ENCODE data around the gene CA11. TPM values are rescaled to one million over a fixed set of nuclear protein-coding genes. Genes with fewer than 3 reads are reported as not detected.
A peak's percentile ranks its signal among the peaks of the same experiment; 100 is the strongest.

CA11 gene
- total RNA-seq, 1 experiment from 2014 or later = 11.8 TPM

- Histone ChIP-seq H3K36me3 (no peaks in the 10 kb centered on the region), H3K27ac (no peak overlapping the region), H3K9me3 (replicated peaks) (no peaks in the 10 kb centered on the region), H3K4me3 (no peak overlapping the region), H3K27me3 (peaks cover 4% of the 10 kb centered on the region; the same call in 1 of the 2 replicates), H3K4me1 (no peaks in the 10 kb centered on the region; the same call in 1 of the 2 replicates)
- no peak for DNase-seq
These were observed 55.0 kb downstream of the CA11 start for GRCh38 chr19:48591021-48591420.

DNA sequence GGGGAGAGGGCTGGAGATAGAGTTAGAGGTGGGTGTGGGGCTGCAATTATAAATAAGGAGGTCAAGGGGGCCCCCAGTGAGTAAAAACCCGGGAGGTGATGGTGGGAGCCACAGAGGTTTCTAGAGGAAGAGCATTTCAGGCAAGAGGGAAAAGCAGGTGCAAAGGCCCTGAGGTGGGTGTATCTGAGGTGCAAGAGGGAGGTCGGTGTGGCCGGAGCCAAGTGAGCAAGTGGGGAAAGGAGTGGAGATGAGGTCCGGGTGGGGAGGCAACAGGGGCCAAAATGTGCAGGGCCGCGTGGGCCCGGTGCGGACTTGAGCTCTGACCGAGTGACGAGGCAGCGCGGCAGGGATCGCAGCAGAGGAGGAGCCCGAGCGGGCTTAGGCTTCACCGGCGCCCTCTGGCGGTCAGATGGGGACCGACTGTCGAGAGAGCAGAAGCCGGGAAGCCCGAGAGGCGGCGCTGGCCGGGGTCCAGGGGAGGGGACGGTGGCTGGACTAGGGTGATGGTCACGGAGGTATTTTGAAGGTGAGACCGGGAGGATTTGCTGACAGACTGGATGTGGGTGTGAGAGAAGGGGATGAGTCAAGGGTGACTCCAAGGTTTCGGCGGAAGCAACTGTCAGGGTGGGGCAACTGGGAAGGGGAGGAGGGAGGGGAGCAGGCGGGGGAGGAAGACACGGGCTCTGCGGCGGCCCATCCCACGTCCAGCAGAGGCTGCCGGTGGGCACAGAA, 57.2 kb downstream of the CA11 start:
- no peaks in the 10 kb centered on the region; the same call in 1 of the 2 replicates for H3K4me1 ChIP-seq
- peak; percentile 85 to 89 for DNase-seq
- no peak overlapping the region for H3K27ac ChIP-seq
- no peaks in the 10 kb centered on the region for H3K9me3 ChIP-seq (replicated peaks)
- H3K27me3 ChIP-seq = peaks cover 4% of the 10 kb centered on the region; the same call in 1 of the 2 replicates
- no peaks in the 10 kb centered on the region for H3K36me3 ChIP-seq
- peak overlapping the region; percentile 42 for H3K4me3 ChIP-seq

Other genes starting within 250 kb of the CA11 start
- gene GRWD1, start 200.2 kb downstream of the CA11 start, total RNA-seq (2014; rRNA removed; shearing (Covaris generic)) = 40.4 and 44.6 TPM in 2 replicates
- gene KCNJ14, start 190.6 kb downstream of the CA11 start, total RNA-seq (2014; rRNA removed; shearing (Covaris generic)) = 0.41 and 0.57 TPM in 2 replicates
- 25.0 and 29.0 TPM in 2 replicates for gene CYTH2, start 176.8 kb downstream of the CA11 start, total RNA-seq (2014; rRNA removed; shearing (Covaris generic))
- gene LMTK3, start 134.4 kb downstream of the CA11 start, total RNA-seq (2014; rRNA removed; shearing (Covaris generic)) = not detected in 2 replicates
- gene SULT2B1, start 94.0 kb downstream of the CA11 start, total RNA-seq (2014; rRNA removed; shearing (Covaris generic)) = 0.26 TPM in 1 of 2 replicates, not detected in the other
- gene SPACA4, start 39.4 kb downstream of the CA11 start, total RNA-seq (2014; rRNA removed; shearing (Covaris generic)) = not detected in 2 replicates
- 1.9 and 3.3 TPM in 2 replicates for gene FAM83E, start 31.1 kb downstream of the CA11 start, total RNA-seq (2014; rRNA removed; shearing (Covaris generic))
- gene RPL18, start 27.0 kb downstream of the CA11 start, total RNA-seq (2014; rRNA removed; shearing (Covaris generic)) = 1,609 and 2,008 TPM in 2 replicates
- 13.1 and 17.4 TPM in 2 replicates for gene SPHK2, start 26.7 kb downstream of the CA11 start, total RNA-seq (2014; rRNA removed; shearing (Covaris generic))
- 23.9 and 24.4 TPM in 2 replicates for gene DBP, start 8.8 kb downstream of the CA11 start, total RNA-seq (2014; rRNA removed; shearing (Covaris generic))
- gene NTN5, start 26.8 kb upstream of the CA11 start, total RNA-seq (2014; rRNA removed; shearing (Covaris generic)) = 151 and 155 TPM in 2 replicates
- 0.08 and 0.30 TPM in 2 replicates for gene FUT2, start 49.8 kb upstream of the CA11 start, total RNA-seq (2014; rRNA removed; shearing (Covaris generic))
- gene MAMSTR, start 73.5 kb upstream of the CA11 start, total RNA-seq (2014; rRNA removed; shearing (Covaris generic)) = 19.5 and 24.5 TPM in 2 replicates
- 0.99 and 1.5 TPM in 2 replicates for gene RASIP1, start 94.4 kb upstream of the CA11 start, total RNA-seq (2014; rRNA removed; shearing (Covaris generic))
- gene IZUMO1, start 100.7 kb upstream of the CA11 start, total RNA-seq (2014; rRNA removed; shearing (Covaris generic)) = not detected in 2 replicates
- not detected in 2 replicates for gene FUT1, start 106.5 kb upstream of the CA11 start, total RNA-seq (2014; rRNA removed; shearing (Covaris generic))
- gene FGF21, start 109.3 kb upstream of the CA11 start, total RNA-seq (2014; rRNA removed; shearing (Covaris generic)) = not detected in 2 replicates
- 31.7 and 36.0 TPM in 2 replicates for gene BCAT2, start 164.8 kb upstream of the CA11 start, total RNA-seq (2014; rRNA removed; shearing (Covaris generic))
- gene HSD17B14, start 190.3 kb upstream of the CA11 start, total RNA-seq (2014; rRNA removed; shearing (Covaris generic)) = not detected in 2 replicates
- gene PLEKHA4, start 222.4 kb upstream of the CA11 start, total RNA-seq (2014; rRNA removed; shearing (Covaris generic)) = 19.3 and 26.6 TPM in 2 replicates
- gene PPP1R15A, start 226.2 kb upstream of the CA11 start, total RNA-seq (2014; rRNA removed; shearing (Covaris generic)) = 11.1 and 12.5 TPM in 2 replicates

Measured in SJCRH30 (cell line).